Osteoblast (primary cell): ENCODE data around the gene RETSAT. TPM values are rescaled to one million over a fixed set of nuclear protein-coding genes. Genes with fewer than 3 reads are reported as not detected.

Experiments used
- DNase-seq: peaks from one replicate; pipeline ENCODE4 v3.0.0; 2011; ENCODE audit warnings: low spot score, mixed read lengths; ENCODE audit not compliant: insufficient read length; ENCODE audit errors: missing footprints
- H2AFZ ChIP-seq: 2 replicates; pipeline ENCODE4 v1.6.0; 2011; ENCODE audit warnings: mild to moderate bottlenecking, low read length
- H3K27ac ChIP-seq: 2 replicates; pipeline ENCODE4 v1.5.1; 2011; ENCODE audit warnings: mild to moderate bottlenecking, low read depth, low read length, moderate library complexity
- H3K27me3 ChIP-seq: 2 replicates; pipeline ENCODE4 v1.6.0; 2012; ENCODE audit warnings: mild to moderate bottlenecking, control low read depth, inconsistent platforms, low read length, moderate library complexity; ENCODE audit not compliant: insufficient read depth
- H3K36me3 ChIP-seq: 2 replicates; pipeline ENCODE4 v1.5.1; 2011; ENCODE audit warnings: mild to moderate bottlenecking, low read length, control low read depth, moderate library complexity; ENCODE audit not compliant: insufficient read depth
- H3K4me1 ChIP-seq: 2 replicates; pipeline ENCODE4 v1.5.1; 2011; ENCODE audit warnings: mild to moderate bottlenecking, low read length, control low read depth, moderate library complexity; ENCODE audit not compliant: insufficient read depth
- H3K4me2 ChIP-seq: 2 replicates; pipeline ENCODE4 v1.6.0; 2011; ENCODE audit warnings: mild to moderate bottlenecking, low read length; ENCODE audit not compliant: insufficient read depth
- H3K4me3 ChIP-seq: fragments of 200-600 bp; sonication (generic); 3 replicates; pipeline ENCODE4 v1.5.1; 2012; ENCODE audit warnings: mild to moderate bottlenecking, low read length, inconsistent platforms; ENCODE audit not compliant: insufficient read depth
- H3K79me2 ChIP-seq: 2 replicates; pipeline ENCODE4 v1.6.0; 2012; ENCODE audit warnings: mild to moderate bottlenecking, low read length, control low read depth, inconsistent platforms; ENCODE audit not compliant: insufficient read depth
- H3K9me3 ChIP-seq: 2 replicates; pipeline ENCODE4 v1.5.1; 2011; ENCODE audit warnings: low read depth, low read length, control low read depth
- H4K20me1 ChIP-seq: 2 replicates; pipeline ENCODE4 v1.6.0; 2012; ENCODE audit warnings: mild to moderate bottlenecking, low read length, control low read depth; ENCODE audit not compliant: insufficient read depth
- total RNA-seq: library from RNA; depleted of rRNA; stranded (reverse); fragments of >200 nt; gene quantifications from 2 replicates; pipeline ENCODE4 v1.2.3, GENCODE V29; 2012
- TF ChIP-seq, protein P1 (sequence below): IDR thresholded peaks from 2 replicates; pipeline ENCODE4 v1.5.1; 2011; ENCODE audit warnings: mild to moderate bottlenecking, low read depth, low read length, moderate library complexity; ENCODE audit errors: extremely low read depth

RETSAT gene
- total RNA-seq, 1 donor: 41.6 TPM

DNA sequence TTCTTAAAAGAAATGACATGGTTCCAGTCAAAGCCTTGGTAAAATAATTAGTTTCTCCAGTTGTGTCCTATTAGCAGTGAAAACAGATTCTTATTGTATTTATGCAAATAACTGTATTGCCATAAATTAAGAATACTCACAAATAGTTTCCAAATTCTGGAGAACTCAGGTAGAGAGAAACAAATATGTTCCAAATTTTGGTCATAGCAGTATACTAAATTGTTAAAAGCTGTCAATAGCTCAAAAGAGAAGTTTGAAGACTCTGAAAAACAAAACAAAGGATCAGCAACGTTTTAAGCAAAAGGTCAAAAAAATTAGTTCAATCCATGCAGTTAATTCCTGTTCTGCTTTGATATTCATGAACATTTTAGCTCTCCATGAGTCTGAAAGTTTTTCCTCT lies 25.7 kb upstream of the RETSAT start:
- Histone ChIP-seq H4K20me1 (no peaks in the 10 kb centered on the region), H3K36me3 (peaks cover 52% of the 10 kb centered on the region), H3K27ac (no peak overlapping the region), H3K4me1 (peaks cover 7% of the 10 kb centered on the region), H3K27me3 (no peaks in the 10 kb centered on the region), H3K4me2 (no peak overlapping the region), H3K79me2 (no peaks in the 10 kb centered on the region), H2AFZ (no peak overlapping the region), H3K4me3 (no peak overlapping the region), H3K9me3 (no peaks in the 10 kb centered on the region)
- DNase-seq: no peak
- TF ChIP-seq, protein P1, sequence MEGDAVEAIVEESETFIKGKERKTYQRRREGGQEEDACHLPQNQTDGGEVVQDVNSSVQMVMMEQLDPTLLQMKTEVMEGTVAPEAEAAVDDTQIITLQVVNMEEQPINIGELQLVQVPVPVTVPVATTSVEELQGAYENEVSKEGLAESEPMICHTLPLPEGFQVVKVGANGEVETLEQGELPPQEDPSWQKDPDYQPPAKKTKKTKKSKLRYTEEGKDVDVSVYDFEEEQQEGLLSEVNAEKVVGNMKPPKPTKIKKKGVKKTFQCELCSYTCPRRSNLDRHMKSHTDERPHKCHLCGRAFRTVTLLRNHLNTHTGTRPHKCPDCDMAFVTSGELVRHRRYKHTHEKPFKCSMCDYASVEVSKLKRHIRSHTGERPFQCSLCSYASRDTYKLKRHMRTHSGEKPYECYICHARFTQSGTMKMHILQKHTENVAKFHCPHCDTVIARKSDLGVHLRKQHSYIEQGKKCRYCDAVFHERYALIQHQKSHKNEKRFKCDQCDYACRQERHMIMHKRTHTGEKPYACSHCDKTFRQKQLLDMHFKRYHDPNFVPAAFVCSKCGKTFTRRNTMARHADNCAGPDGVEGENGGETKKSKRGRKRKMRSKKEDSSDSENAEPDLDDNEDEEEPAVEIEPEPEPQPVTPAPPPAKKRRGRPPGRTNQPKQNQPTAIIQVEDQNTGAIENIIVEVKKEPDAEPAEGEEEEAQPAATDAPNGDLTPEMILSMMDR: no peak

GRCh38 chr2:85378257-85378656 lies 23.9 kb upstream of the RETSAT start:
- Histone ChIP-seq H2AFZ (no peak overlapping the region), H4K20me1 (no peaks in the 10 kb centered on the region), H3K4me2 (no peak overlapping the region), H3K9me3 (no peaks in the 10 kb centered on the region), H3K79me2 (no peaks in the 10 kb centered on the region), H3K27me3 (no peaks in the 10 kb centered on the region), H3K4me3 (no peak overlapping the region), H3K4me1 (peaks cover 4% of the 10 kb centered on the region), H3K27ac (no peak overlapping the region), H3K36me3 (peaks cover 39% of the 10 kb centered on the region)
- DNase-seq: no peak
- TF ChIP-seq, protein P1: no peak

DNA sequence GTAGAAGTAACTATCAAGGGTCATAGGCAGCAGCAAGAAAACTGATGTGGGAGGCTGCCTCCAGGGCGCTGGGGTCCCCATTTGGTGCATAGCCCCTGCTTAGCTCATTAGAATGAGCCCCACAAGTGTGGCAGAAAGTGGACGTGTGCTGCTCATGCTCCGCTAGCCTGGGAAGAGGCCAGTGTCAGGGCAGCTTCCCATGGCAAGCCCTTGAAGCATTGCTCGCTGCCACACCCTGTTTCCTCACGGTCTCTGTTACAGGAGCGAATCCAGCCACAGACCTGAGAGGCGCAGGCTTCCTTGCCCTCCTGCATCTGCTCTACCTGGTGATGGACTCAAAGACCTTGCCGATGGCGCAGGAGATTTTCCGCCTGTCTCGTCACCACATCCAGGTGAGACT lies 22.8 kb upstream of the RETSAT start:
- no peaks in the 10 kb centered on the region for H3K79me2 ChIP-seq
- H3K27me3 ChIP-seq: no peaks in the 10 kb centered on the region
- no peaks in the 10 kb centered on the region for H3K4me1 ChIP-seq
- no peaks in the 10 kb centered on the region for H3K9me3 ChIP-seq
- peaks cover 41% of the 10 kb centered on the region for H3K36me3 ChIP-seq
- no peak overlapping the region for H3K4me3 ChIP-seq
- H3K4me2 ChIP-seq: no peak overlapping the region
- TF ChIP-seq, protein P1: no peak
- H2AFZ ChIP-seq: no peak overlapping the region
- H4K20me1 ChIP-seq: no peaks in the 10 kb centered on the region
- H3K27ac ChIP-seq: no peak overlapping the region
- no peak for DNase-seq

GRCh38 chr2:85376291-85377065 lies 22.1 kb upstream of the RETSAT start:
- H3K4me2 ChIP-seq: no peak overlapping the region
- no peaks in the 10 kb centered on the region for H3K9me3 ChIP-seq
- H3K4me3 ChIP-seq: no peak overlapping the region
- H3K79me2 ChIP-seq: no peaks in the 10 kb centered on the region
- no peak for DNase-seq
- H3K27me3 ChIP-seq: no peaks in the 10 kb centered on the region
- TF ChIP-seq, protein P1: no peak
- H3K4me1 ChIP-seq: no peaks in the 10 kb centered on the region
- H2AFZ ChIP-seq: no peak overlapping the region
- no peaks in the 10 kb centered on the region for H4K20me1 ChIP-seq
- no peak overlapping the region for H3K27ac ChIP-seq
- peaks cover 42% of the 10 kb centered on the region for H3K36me3 ChIP-seq
